Measurements from ENCODE around the gene RAP1GDS1. TPM values are rescaled to one million over a fixed set of nuclear protein-coding genes. Genes with fewer than 3 reads are reported as not detected.
A peak's percentile ranks its signal among the peaks of the same experiment; 100 is the strongest.

The RAP1GDS1 gene
- total RNA-seq, 1 experiment from 2014 or later, result 40.8 TPM

DNA sequence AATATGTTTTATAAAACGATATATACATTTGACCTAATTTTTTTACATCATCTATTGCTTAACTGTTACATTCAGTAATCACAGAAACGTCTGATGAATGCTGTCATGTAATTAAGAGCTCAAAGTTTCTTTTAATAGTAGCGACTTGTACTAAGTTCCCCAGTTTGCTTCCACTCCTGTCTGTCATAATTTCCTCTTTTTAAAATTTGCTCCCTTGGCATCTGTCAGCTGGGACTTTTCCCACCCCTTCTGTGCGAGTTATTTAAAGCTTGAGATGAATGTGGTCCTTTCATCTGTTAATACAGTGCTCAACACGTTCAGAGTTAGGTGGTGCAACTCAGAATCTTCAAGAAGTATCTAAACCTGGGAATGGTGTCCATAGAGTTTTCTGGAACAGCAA is 1.2 kb downstream of the RAP1GDS1 start:
- H2AFZ ChIP-seq (ENCODE audit: low read depth, low read length, poor library complexity, severe bottlenecking), result no peak overlapping the region
- no peaks in the 10 kb centered on the region for H3K9me2 ChIP-seq (ENCODE audit: insufficient read depth)
- H3K27me3 ChIP-seq (ENCODE audit: insufficient read depth, low read length), result no peaks in the 10 kb centered on the region
- intact Hi-C loops (cut with micrococcal nuclease), result loop anchor here (5.0 kb wide), 1 partner anchor 110 kb away; no protein-coding TSS in a partner anchor
- peak overlapping the region; percentile 84 for H3K9ac ChIP-seq (ENCODE audit: low read length)
- peak overlapping the region; percentile 94 for H3K4me2 ChIP-seq (ENCODE audit: low read length)
- no peaks in the 10 kb centered on the region for H4K20me1 ChIP-seq (ENCODE audit: insufficient read depth)
- RAD21 ChIA-PET (ENCODE audit: low non-redundant PET in 1 of 2, low total read pairs in 2 of 2, uncharacterized antibody in 2 of 2, unreplicated experiment in 2 of 2), result no interaction called here
- peaks cover 59% of the 10 kb centered on the region for H3K79me2 ChIP-seq (ENCODE audit: insufficient read depth, low read length)
- peak overlapping the region; percentile 68 to 81 for H3K4me3 ChIP-seq (replicated peaks in 1 of 2; ENCODE audit: low read depth in 1 of 2, low read length in 2 of 2)
- no peaks in the 10 kb centered on the region for H3K9me3 ChIP-seq (ENCODE audit: control insufficient read depth in 1 of 2, insufficient read depth in 1 of 2, low read depth in 1 of 2, low read length in 2 of 2)
- H3K36me3 ChIP-seq (ENCODE audit: control insufficient read depth in 1 of 2, insufficient read depth in 2 of 2, low read length in 2 of 2), result peaks cover 0 to 1% of the 10 kb centered on the region in 2 experiments; a peak in 1 of 4 replicates
- ATAC-seq, result no peak
- BruUV-seq (replicated peaks), result TSS peak; percentile 59
- TF ChIP-seq EZH2phosphoT487 (IDR thresholded peaks at IDR 0.05; ENCODE audit: borderline replicate concordance) (no peak), CBX3 (IDR thresholded peaks at IDR 0.05; ENCODE audit: low read depth) (no peak), EZH2 (IDR thresholded peaks at IDR 0.05) (no peak), POLR2AphosphoS5 (IDR thresholded peaks at IDR 0.05; ENCODE audit: low read depth, low read length) (no peak), SP1 (IDR thresholded peaks at IDR 0.05; ENCODE audit: low read depth) (no peak), JUND (IDR thresholded peaks at IDR 0.05) (no peak), ZFX (IDR thresholded peaks at IDR 0.05) (no peak)
- TF ChIP-seq, protein P1, sequence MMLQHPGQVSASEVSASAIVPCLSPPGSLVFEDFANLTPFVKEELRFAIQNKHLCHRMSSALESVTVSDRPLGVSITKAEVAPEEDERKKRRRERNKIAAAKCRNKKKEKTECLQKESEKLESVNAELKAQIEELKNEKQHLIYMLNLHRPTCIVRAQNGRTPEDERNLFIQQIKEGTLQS (IDR thresholded peaks at IDR 0.05), result no peak
- DNase-seq (ENCODE audit: low read depth, low spot score), result no peak
- CTCF ChIA-PET, result no interaction called here
- peak overlapping the region; percentile 86; the same call in 1 of the 2 replicates for H3K27ac ChIP-seq (ENCODE audit: low read depth, low read length)
- POLR2A ChIA-PET, result no interaction called here
- peaks cover 13 to 17% of the 10 kb centered on the region in 2 experiments for H3K4me1 ChIP-seq (ENCODE audit: control insufficient read depth in 1 of 2, insufficient read depth in 2 of 2, low read length in 2 of 2)

DNA sequence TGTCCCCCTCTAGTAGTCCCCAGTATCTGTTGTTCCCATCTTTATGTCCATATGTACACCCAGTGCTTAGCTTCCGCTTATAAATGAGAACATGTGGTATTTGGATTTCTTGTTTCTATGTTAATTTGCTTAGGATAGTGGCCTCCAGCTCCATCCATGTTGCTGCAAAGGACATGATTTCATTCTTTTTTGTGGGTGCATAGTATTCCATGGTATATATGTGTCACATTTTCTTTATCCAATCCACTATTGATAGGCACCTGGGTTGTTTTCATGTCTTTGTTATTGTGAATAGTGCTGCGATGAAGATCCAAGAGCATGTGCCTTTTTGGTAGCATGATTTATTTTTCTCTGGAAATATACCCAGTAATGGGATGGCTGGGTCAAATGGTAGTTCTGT is 6.3 kb downstream of the RAP1GDS1 start:
- ChIA-PET POLR2A (no interaction called here), RAD21 (ENCODE audit: low non-redundant PET in 1 of 2, low total read pairs in 2 of 2, uncharacterized antibody in 2 of 2, unreplicated experiment in 2 of 2) (no interaction called here), CTCF (no interaction called here)
- Histone ChIP-seq H4K20me1 (ENCODE audit: insufficient read depth) (no peaks in the 10 kb centered on the region), H3K27ac (ENCODE audit: low read depth, low read length) (no peak overlapping the region), H3K4me1 (ENCODE audit: control insufficient read depth in 1 of 2, insufficient read depth in 2 of 2, low read length in 2 of 2) (peaks cover 2 to 5% of the 10 kb centered on the region in 2 experiments; a peak in 3 of 4 replicates), H3K9me3 (ENCODE audit: control insufficient read depth in 1 of 2, insufficient read depth in 1 of 2, low read depth in 1 of 2, low read length in 2 of 2) (no peaks in the 10 kb centered on the region), H2AFZ (ENCODE audit: low read depth, low read length, poor library complexity, severe bottlenecking) (no peak overlapping the region), H3K9me2 (ENCODE audit: insufficient read depth) (no peaks in the 10 kb centered on the region), H3K4me2 (ENCODE audit: low read length) (no peak overlapping the region), H3K36me3 (ENCODE audit: control insufficient read depth in 1 of 2, insufficient read depth in 2 of 2, low read length in 2 of 2) (peaks cover 0 to 11% of the 10 kb centered on the region in 2 experiments; a peak in 1 of 4 replicates), H3K4me3 (replicated peaks in 1 of 2; ENCODE audit: low read depth in 1 of 2, low read length in 2 of 2) (no peak overlapping the region), H3K27me3 (ENCODE audit: insufficient read depth, low read length) (no peaks in the 10 kb centered on the region), H3K79me2 (ENCODE audit: insufficient read depth, low read length) (peaks cover 98% of the 10 kb centered on the region), H3K9ac (ENCODE audit: low read length) (no peak overlapping the region)
- DNase-seq (ENCODE audit: low read depth, low spot score) (no peak), ATAC-seq (no peak)
- TF ChIP-seq EZH2 (IDR thresholded peaks at IDR 0.05), result no peak
- TF ChIP-seq, protein P2, sequence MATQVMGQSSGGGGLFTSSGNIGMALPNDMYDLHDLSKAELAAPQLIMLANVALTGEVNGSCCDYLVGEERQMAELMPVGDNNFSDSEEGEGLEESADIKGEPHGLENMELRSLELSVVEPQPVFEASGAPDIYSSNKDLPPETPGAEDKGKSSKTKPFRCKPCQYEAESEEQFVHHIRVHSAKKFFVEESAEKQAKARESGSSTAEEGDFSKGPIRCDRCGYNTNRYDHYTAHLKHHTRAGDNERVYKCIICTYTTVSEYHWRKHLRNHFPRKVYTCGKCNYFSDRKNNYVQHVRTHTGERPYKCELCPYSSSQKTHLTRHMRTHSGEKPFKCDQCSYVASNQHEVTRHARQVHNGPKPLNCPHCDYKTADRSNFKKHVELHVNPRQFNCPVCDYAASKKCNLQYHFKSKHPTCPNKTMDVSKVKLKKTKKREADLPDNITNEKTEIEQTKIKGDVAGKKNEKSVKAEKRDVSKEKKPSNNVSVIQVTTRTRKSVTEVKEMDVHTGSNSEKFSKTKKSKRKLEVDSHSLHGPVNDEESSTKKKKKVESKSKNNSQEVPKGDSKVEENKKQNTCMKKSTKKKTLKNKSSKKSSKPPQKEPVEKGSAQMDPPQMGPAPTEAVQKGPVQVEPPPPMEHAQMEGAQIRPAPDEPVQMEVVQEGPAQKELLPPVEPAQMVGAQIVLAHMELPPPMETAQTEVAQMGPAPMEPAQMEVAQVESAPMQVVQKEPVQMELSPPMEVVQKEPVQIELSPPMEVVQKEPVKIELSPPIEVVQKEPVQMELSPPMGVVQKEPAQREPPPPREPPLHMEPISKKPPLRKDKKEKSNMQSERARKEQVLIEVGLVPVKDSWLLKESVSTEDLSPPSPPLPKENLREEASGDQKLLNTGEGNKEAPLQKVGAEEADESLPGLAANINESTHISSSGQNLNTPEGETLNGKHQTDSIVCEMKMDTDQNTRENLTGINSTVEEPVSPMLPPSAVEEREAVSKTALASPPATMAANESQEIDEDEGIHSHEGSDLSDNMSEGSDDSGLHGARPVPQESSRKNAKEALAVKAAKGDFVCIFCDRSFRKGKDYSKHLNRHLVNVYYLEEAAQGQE (IDR thresholded peaks at IDR 0.05; ENCODE audit: low read depth), result no peak
- TF ChIP-seq RAD21 (IDR thresholded peaks at IDR 0.05; ENCODE audit: low read depth), result no peak
- no peak for TF ChIP-seq ZNF274 (IDR thresholded peaks at IDR 0.05; ENCODE audit: low read depth, low read length)
- TF ChIP-seq POLR2AphosphoS5 (IDR thresholded peaks at IDR 0.05; ENCODE audit: low read depth, low read length), result no peak
- no peak for TF ChIP-seq CBX3 (IDR thresholded peaks at IDR 0.05; ENCODE audit: low read depth)
- TF ChIP-seq, protein P3, sequence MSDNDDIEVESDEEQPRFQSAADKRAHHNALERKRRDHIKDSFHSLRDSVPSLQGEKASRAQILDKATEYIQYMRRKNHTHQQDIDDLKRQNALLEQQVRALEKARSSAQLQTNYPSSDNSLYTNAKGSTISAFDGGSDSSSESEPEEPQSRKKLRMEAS (IDR thresholded peaks at IDR 0.05), result no peak
- intact Hi-C loops (cut with micrococcal nuclease), result no loop called here
- no TSS peak for BruUV-seq (replicated peaks)
